Activated naive CD4-positive, alpha-beta T cell (primary cell): Measurements from ENCODE around the gene ZBTB16.

Source experiments
- DNase-seq, 4 experiments: peaks; one replicate each; lab custom pipeline; 2025; lab: John Stamatoyannopoulos, UW

ZBTB16 gene

DNA sequence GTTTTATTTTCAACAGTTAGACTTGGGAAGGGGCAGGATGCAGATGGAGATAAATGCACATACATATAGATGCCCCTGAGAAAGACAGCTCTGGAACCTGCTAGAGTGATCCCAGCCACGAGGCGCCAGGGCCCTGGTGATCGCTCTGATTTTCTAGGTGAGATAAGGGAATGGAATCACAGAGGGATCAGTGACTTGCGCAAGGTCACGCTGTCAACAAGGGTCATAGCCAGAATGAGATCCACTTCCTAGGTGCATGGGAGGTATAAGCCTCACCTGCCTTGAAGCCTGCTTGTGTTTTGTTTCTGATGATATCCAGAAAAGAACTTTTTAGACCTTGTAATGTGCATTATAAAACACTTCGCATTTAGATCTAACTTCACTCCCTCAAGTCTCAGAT lies 47.5 kb downstream of the ZBTB16 start:
- no peak for DNase-seq

DNA sequence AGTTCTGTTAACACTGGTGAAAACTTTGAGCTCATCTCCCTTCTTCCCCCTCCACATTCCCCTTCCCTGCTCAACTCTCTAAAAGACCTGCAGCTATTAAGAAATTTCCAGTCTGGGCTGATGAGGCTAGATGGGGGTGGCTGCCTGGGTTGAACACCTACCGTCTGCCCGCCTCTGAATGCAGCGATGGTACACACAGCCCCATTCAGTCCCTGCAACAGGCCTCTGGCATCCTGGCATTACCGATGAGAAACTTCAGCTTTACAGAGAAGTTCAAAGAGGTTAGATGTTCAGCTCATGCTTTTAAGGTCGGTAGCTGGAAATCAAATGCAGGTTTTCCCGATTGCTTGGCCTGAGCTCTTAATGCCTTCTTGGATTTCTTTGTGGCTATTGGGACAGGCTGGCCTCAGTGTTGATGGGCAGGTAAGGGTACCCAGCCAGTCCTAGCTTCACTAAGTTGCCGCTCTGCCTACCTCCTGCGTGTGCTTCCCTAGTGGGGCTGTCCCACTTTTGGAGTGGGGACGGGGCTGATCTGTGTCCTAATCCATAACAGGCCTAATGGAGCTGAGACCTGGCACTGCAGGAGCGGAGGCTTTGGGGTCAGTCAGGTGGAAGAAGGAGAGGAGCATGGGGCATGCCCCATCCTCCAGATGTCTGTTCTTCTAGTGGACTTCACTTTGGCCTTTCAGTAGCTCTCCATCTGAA lies 49.1 kb downstream of the ZBTB16 start:
- no peak for DNase-seq

DNA sequence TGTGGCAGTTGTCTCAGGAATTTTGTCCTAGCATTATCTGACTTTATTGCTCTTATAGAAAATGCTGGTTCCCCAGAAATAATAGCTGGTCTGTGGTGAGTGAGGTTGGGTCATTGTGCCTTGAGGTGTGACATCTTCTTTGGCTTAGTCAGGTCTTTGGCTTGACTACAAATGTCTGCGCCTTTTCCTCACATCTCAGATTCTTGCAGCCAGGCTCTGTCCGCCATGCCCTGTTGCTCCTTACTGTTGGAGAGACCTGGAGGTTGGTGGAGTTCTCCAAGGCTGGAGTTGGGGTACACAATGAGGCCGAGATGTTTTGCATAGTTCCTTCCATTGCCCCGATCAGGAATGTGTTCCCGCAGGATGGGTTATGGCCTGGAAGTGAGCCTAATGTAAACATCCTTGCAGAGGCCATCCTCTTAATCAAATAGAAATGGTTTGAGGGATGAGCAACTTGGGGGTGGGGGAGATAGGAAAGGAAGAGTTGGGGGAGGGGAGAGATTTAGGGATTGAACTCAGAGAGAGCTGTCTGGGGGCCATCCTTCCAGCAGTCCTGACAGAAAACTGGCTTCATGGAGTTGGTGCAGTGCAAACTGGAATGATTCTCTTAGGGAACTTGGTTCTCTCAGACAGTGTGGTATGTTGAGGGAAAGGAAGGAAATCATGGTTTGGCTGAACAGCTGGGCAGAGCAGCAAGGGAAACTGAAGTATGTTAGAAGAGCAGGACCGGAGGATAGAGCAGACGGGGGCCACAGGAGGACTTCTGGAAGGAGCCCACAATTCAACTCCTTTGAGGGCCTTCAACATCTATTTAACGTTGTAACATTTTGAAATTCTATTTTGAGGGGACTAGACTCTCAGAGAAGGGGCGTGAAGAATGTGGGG lies 49.9 kb downstream of the ZBTB16 start:
- DNase-seq: no peak

DNA sequence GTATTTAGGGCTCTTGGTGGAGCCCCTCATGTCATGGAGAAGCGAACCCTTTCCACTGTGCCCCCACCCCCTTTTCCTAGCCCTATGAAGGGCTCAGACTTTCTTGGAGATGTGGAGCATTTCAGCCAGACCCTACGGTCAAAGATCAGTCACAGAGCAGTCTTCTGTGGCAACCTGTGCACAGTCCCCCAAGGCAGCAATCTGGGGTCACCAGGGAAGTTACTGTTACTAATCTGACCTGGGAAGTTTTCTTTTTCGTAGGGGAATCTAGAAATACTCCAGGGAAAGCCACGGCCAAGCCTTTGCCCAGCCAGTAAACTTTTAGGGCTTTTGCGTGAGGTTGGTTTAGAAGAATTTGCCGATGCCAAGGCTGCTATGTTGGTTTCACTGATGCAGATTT lies 50.6 kb downstream of the ZBTB16 start:
- DNase-seq: no peak

GRCh38 chr11:114110952-114111947 lies 51.7 kb downstream of the ZBTB16 start:
- DNase-seq: no peak

DNA sequence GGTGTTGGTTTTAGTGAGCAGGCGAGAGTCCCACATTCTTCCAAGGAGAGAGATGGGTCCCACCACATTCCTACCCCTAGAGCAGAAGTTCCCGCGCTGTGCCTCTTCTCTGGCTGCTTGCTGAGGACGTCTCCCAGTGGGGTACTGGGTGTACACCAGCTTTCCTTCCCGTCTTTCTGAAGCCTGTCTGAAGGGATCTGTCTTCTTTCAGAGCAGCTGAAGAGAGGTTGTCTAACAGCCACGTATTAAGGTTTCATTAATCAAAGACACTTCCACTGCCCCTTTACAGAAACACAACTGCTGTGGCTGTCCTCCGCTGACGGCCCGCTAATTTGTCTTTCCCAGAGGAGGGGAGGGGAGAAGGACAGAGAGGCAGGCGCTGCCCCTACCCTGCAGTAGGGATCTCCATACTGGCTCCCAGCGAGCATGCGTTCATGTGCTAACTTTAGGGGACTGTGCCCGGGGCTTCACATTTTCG lies 56.0 kb downstream of the ZBTB16 start:
- DNase-seq: no peak

GRCh38 chr11:114116357-114116756 lies 56.8 kb downstream of the ZBTB16 start:
- DNase-seq: no peak

GRCh38 chr11:114116800-114117199 lies 57.3 kb downstream of the ZBTB16 start:
- DNase-seq: no peak

DNA sequence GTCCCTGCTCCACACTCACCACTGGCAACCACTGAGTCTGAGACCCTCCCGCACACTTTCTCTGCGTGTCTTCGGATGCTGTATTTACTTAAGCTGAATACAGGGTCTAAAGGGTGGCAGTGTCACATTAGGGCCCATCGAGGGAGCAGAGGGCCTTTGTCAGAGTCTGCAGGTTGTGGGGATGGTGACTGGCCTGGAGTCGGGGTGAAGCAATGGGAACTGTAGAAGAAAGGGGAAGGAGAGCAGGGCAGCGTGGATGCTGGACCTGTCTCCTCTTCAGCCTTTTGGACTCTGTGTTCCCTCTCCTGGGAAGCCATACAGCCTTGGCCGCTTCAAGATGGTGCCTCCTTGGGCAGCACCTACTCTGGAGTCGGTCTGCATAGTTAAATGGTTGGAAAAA lies 61.1 kb downstream of the ZBTB16 start:
- DNase-seq: no peak

GRCh38 chr11:114121138-114121537 lies 61.6 kb downstream of the ZBTB16 start:
- no peak for DNase-seq

GRCh38 chr11:114121804-114122504 lies 62.4 kb downstream of the ZBTB16 start:
- DNase-seq: no peak

DNA sequence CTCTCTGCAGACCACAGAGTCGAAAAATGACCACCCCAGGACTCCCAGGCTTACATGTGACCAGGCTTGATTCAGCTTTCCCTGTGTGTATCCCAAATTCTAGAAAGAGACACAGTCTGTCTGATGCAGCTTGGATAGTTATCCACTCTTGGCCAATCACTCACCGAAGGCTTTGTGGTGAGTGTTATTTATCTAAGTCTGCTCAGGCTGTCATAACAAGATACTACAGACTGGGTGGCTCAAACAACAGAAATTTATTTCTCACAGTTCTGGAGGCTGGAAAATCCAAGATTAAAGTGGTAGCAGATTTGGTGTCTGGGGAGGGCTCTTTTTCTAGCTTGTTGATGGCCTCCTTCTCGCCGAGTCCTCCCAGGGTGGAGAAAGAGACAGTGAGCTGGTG lies 63.2 kb downstream of the ZBTB16 start:
- DNase-seq: no peak

GRCh38 chr11:114123692-114124330 lies 64.3 kb downstream of the ZBTB16 start:
- DNase-seq: no peak

- DNase-seq: no peak
These were observed 65.2 kb downstream of the ZBTB16 start for GRCh38 chr11:114124601-114125144.

DNA sequence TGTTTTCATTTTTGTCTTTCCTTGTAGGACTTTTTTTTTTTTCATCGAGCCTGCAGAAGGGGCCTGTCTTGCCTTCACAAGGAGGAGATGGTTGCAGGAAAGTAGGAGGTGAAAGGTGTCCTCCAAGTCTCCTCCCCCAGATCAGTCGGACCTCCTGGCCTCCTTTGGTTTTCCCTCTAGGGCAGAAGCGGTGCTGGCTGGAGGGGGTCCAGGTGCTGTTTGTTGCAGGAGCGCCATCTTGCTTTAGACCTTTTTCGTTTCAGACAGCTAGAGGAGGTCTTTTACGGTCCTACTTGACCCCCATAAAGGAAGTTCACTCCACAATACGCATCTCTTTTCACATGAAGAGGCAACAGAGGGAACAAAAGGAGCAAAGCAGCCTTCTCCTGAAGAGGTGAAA lies 66.0 kb downstream of the ZBTB16 start:
- no peak for DNase-seq

GRCh38 chr11:114125959-114126358 lies 66.4 kb downstream of the ZBTB16 start:
- DNase-seq: no peak

DNA sequence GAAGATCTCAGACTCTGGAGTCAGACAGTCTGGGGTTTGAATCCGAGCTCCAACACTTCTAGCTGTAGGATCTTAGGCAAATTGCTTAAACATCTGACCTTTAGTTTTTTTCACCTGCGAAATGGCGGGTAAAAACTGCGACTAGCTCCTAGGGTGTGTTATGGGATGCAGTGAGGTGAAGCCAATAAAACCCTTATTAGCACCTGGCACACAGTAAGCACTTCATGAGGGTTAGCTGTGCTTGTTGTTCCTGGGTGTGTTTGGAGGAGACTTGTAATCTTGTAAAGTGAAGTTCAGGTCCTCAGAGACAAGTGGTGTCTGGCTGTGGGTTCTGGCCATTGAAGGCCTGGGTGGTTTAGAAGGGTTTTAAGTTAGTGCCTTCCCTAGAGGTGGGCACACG lies 68.9 kb downstream of the ZBTB16 start:
- no peak for DNase-seq

DNA sequence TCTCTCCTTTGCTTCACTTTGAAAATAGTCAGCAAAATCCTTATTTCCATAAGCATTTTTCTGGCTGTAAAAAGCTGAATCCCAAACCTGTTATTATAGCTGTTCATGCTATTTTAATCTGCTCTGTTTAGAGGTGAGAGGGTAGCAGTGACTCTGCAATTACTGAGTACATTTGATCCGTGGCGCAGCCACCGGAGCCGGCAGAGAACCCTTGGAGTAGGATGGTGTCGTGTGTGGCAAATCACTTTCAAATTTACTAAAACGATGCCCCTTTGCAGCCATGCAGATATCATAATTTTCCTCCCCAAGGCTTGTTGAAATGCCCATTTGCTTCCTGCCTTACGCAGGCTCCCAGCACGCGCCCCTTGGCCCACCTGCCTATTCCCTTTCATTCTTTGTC lies 69.6 kb downstream of the ZBTB16 start:
- DNase-seq: no peak

DNA sequence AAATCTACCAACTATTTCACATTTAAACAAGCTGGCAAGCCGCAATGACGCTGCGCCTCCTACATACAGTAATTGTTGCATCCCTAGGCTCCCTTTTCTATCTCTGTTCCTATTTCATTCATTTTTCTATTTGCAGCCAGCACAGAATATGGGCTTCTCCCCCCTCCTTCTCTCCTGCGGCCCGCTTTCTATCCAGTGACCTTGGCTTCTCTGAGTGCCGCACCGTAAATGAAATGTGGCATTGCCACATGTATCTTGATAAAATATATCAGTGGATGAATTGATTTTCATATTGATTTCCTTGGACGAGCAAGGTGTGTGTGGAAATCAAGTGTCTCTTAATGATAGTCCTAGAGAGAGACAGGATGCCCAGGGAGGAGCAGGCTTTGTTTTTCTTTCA lies 70.2 kb downstream of the ZBTB16 start:
- DNase-seq: no peak

GRCh38 chr11:114130115-114130576 lies 70.6 kb downstream of the ZBTB16 start:
- no peak for DNase-seq
